Inferior parietal cortex (tissue), 1 donor: Measurements from ENCODE around the gene ENOX1.

ENCODE experiments used
- DNase-seq: peaks from one replicate; pipeline ENCODE4 v3.0.0-alpha.2; 2016; ENCODE audit errors: extremely low spot score

The ENOX1 gene

GRCh38 chr13:43669964-43670363 is 116.8 kb downstream of the ENOX1 start:
- DNase-seq = no peak

DNA sequence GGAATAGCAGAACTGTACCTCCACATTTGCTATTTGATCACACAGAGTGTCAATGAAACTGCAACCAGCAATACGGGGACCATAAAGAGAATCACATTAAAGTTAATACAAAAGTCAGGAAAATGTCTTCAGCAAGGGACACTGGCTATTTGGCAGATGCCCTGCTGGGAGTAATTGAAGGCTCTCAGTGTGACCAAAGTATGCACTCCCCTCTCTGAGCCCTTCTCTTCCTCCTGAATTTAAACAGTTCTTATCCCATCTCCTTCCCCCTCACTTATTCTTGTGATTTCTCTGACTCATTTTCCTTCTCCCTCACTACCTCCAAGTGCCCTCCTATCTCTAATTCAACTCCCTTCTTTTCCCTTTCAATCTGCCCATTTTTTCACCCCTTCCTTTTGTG is 117.7 kb downstream of the ENOX1 start:
- no peak for DNase-seq

GRCh38 chr13:43666403-43666802 is 120.4 kb downstream of the ENOX1 start:
- DNase-seq = no peak

DNA sequence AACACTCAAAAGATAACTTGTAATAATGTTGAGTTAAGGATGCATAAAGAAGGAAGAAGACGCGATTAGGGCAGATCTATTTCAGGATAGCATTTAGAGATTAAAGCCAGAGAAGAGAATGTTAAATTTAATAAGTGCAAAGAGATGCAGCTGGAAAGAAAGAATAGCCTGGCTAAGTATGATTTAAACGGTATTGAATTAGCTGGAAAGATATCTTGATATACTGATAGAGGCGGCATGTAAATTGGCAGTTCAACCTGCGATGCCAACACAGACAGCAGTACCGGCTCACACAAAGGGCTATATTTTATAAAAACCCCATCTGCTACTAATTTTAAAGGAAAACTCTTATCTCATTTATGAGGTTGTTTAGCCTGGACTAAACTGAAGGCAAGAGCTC is 121.4 kb downstream of the ENOX1 start:
- DNase-seq = no peak

DNA sequence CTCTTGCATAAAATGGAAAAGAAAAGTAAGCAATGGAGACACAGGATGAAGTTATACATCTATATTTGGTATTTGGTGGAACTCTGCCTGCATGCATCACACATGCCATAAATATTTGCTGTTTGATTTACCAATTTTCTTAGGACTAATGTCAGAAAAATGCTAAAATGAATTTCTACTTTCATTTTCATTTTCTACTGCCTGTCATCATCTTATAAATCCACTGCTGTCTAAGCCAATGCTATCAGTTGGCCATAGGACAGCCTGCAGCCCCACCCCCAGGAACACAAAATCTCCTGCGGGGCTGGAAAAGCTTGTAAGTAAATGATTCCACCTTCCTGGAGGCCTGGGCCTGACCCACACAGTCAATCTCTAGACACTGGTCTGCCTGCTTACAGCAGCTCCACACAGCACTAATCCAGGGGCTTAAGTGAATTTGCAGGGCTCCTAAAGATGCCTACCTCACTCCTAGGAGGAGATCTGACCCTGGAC is 122.0 kb downstream of the ENOX1 start:
- no peak for DNase-seq

DNA sequence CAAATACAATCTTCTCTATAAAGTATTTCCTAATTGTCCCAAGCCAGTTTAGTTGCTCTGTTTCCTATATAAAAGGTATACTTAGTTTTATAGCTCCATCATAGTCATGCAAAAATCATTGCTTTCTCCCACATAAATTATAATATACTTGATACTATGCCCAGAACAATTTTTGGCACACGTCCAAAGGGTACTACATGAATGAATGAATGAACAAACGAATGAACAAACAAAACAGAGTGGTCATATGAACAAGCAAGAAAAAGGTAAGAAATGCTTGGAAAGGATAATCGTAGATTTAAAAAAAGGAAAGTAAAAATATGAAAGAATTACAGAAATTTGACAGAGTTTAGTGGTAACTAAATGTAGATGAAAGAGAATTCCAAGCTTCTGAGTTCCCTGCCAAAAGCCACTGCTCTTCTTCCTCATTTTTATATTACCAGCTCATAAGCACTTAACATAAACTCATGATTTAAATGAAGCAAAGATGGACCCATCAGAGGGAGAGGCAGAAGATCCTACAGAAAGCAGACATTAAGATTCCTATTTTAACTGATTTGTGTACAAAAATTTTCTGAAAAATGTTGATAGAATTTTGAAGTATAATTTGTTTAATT is 123.2 kb downstream of the ENOX1 start:
- DNase-seq = no peak

GRCh38 chr13:43662976-43663375 is 123.8 kb downstream of the ENOX1 start:
- no peak for DNase-seq

DNA sequence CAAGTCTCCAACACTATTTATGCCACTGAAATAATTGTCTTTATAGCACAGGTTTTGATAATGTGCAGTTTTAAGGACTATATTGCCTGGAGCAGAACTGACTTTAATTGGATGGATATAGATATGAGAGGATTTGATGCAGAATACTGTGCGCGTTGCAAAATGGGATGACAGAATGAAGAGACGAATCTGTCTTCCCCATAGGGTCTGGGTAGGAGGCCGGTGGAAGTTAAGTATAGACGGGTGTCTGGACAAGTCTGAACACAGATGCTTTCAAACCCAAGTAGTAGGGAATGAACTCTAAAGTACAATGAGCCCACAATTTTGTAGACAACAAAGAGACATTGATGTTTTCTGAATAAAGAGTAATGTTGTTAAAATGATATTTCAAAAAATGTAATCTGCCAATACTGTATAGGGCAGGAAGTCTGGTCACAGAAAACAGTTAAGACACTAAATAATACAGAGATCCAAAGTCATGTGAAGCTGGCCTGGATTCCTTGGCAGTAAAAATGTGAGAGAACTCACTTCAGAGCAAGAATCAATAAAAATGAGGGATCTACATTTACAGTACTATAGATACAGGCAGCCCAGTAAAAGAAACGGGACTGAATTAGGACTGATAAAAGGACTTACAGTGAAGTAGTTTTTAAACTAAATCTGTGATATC is 125.5 kb downstream of the ENOX1 start:
- no peak for DNase-seq

DNA sequence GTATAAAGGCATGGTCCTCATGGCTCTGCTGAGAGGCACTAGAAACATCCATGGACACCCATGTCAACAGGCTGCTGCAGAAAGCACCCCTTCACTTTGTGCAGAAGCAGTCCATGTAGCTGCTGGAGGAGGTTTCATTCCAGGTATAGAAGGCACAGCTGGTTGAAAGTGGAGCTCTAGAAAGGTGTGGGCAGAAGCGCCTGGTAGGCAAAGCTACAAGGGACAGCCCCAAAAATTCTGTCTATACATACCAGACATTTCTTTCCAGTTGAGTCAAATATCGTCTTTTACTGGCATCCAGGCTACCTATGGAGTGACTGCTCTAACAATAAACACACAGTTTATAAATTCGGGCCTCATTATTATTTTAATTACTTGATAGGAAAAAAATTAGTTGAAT is 129.3 kb downstream of the ENOX1 start:
- no peak for DNase-seq

GRCh38 chr13:43653980-43654379 is 132.8 kb downstream of the ENOX1 start:
- no peak for DNase-seq

GRCh38 chr13:43653395-43653794 is 133.4 kb downstream of the ENOX1 start:
- no peak for DNase-seq

GRCh38 chr13:43652760-43653159 is 134.0 kb downstream of the ENOX1 start:
- no peak for DNase-seq

- no peak for DNase-seq
These were observed 135.9 kb downstream of the ENOX1 start for GRCh38 chr13:43650882-43651281.

GRCh38 chr13:43648733-43649132 is 138.0 kb downstream of the ENOX1 start:
- no peak for DNase-seq

GRCh38 chr13:43647471-43647870 is 139.3 kb downstream of the ENOX1 start:
- DNase-seq = no peak

DNA sequence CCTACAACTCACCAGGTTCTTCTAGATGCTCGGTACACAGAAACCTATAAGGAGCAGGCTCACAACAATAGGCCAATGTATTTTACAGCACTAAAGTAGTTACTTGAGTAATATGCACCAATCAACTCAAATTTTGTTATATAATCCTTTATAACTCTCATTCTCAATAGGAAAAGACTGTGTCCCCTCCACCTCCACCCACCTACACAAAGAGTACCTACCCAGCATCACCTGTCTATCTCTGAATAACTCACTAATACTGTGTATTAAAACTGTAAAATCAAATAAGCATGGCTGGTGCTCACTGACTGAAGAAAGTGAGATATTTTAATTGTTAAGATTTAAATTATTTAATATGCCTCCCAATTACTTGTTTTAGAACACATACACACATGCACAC is 146.3 kb downstream of the ENOX1 start:
- DNase-seq = no peak

GRCh38 chr13:43631106-43631505 is 155.7 kb downstream of the ENOX1 start:
- no peak for DNase-seq

- no peak for DNase-seq
These were observed 156.9 kb downstream of the ENOX1 start for GRCh38 chr13:43629691-43630480.

GRCh38 chr13:43626994-43627393 is 159.8 kb downstream of the ENOX1 start:
- no peak for DNase-seq

DNA sequence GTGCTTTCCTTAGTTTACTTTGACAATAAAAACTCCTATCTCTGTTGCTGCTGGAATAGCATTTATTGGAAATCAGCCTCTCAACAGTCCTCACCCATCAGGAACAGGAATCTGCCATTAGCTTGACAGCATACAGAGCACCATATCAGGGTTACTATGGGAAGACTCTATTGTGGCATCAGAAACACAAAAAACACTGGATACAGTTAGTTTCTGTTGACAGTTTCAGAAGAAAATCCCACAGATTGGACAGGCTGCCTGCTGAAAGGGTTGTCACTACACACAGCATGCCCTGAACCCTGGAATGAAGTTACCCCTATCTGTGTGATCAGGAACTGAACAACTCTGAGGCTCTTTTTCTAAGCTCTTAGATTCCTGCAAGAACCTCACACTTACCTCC is 172.7 kb downstream of the ENOX1 start:
- no peak for DNase-seq

DNA sequence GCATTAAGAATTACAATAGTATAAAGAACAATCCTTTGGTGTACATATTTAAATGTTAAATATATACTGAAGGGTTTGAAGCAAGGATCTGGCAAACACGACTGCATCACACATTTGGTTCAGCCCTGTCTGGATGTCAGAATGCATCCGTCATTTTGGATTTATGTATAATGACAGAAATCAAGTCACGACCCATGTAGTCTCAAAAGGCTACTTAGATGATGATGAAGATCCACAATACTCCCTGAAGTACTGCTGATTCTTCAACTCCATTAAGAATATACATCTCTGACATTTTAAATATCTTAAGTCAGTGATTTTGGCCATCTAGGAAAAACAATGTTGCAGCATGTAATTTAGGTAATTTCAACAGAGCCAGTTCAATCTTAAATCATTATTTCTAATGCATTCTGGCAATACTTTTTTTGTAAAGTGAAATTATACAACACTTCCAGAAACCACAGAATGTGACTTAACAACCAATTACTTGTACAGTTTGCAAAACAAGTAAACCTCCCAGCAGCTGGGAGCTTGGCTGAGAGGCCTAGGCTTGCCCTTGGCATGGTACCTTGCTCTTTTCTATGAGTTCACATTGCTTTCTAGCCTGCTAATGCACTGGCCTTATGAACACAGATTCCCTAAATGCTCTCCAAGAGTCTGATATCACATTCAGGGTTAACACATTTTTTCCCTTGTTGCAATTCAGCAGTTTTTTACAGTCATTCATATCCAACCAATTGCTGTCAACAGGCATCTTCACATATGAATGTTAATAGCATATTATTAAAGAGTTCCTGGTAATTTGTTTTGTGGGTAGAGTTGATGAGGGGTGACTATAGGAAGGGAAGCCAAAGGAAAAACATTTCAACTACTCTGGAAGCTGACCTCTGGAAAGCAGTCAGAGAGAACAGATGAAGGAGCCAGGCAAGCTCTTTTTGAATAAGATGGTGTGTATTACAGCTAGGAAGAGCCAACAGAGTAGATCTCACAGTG is 175.2 kb downstream of the ENOX1 start:
- no peak for DNase-seq
